Measurements from ENCODE around the gene HRH1.
"Not testable (repeated sequence)": the region's sequence is repeated elsewhere in the genome, so short reads cannot be mapped to it uniquely, and the experiment has no call there.

HRH1 gene

GRCh38 chr3:11197484-11197883 lies 43.2 kb downstream of the HRH1 start:
- H3K9me3 Mint-ChIP-seq: no peaks in the 10 kb centered on the region
- H3K27ac Mint-ChIP-seq: no peak overlapping the region
- H3K36me3 Mint-ChIP-seq (ENCODE audit: low read depth): no peaks in the 10 kb centered on the region
- peaks cover 5% of the 10 kb centered on the region for H3K27me3 Mint-ChIP-seq (ENCODE audit: low read depth)
- no peak for DNase-seq (ENCODE audit: low spot score)
- H3K4me1 Mint-ChIP-seq (ENCODE audit: low read depth): peaks cover 10% of the 10 kb centered on the region
- H3K4me3 Mint-ChIP-seq: no peak overlapping the region

- Mint-ChIP-seq H3K9me3 (no peaks in the 10 kb centered on the region), H3K4me1 (ENCODE audit: low read depth) (peaks cover 10% of the 10 kb centered on the region), H3K27me3 (ENCODE audit: low read depth) (peaks cover 9% of the 10 kb centered on the region), H3K4me3 (no peak overlapping the region), H3K36me3 (ENCODE audit: low read depth) (no peaks in the 10 kb centered on the region), H3K27ac (no peak overlapping the region)
- no peak for DNase-seq (ENCODE audit: low spot score)
Observed at GRCh38 chr3:11198070-11198469, 43.8 kb downstream of the HRH1 start.

GRCh38 chr3:11198495-11198894 lies 44.2 kb downstream of the HRH1 start:
- Mint-ChIP-seq H3K36me3 (ENCODE audit: low read depth) (no peaks in the 10 kb centered on the region), H3K4me3 (no peak overlapping the region), H3K27me3 (ENCODE audit: low read depth) (peaks cover 9% of the 10 kb centered on the region), H3K4me1 (ENCODE audit: low read depth) (peaks cover 10% of the 10 kb centered on the region), H3K27ac (no peak overlapping the region), H3K9me3 (no peaks in the 10 kb centered on the region)
- no peak for DNase-seq (ENCODE audit: low spot score)

- Mint-ChIP-seq H3K9me3 (no peaks in the 10 kb centered on the region), H3K27ac (no peak overlapping the region), H3K36me3 (ENCODE audit: low read depth) (no peaks in the 10 kb centered on the region), H3K4me1 (ENCODE audit: low read depth) (peaks cover 10% of the 10 kb centered on the region), H3K4me3 (no peak overlapping the region), H3K27me3 (ENCODE audit: low read depth) (peaks cover 16% of the 10 kb centered on the region)
- DNase-seq (ENCODE audit: low spot score): no peak
Observed at GRCh38 chr3:11199902-11200845, 45.9 kb downstream of the HRH1 start.

GRCh38 chr3:11201251-11202019 lies 47.1 kb downstream of the HRH1 start:
- H3K27me3 Mint-ChIP-seq (ENCODE audit: low read depth): peaks cover 16% of the 10 kb centered on the region
- no peak overlapping the region for H3K4me3 Mint-ChIP-seq
- peaks cover under 1% of the 10 kb centered on the region for H3K4me1 Mint-ChIP-seq (ENCODE audit: low read depth)
- DNase-seq (ENCODE audit: low spot score): no peak
- H3K36me3 Mint-ChIP-seq (ENCODE audit: low read depth): no peaks in the 10 kb centered on the region
- no peak overlapping the region for H3K27ac Mint-ChIP-seq
- no peaks in the 10 kb centered on the region for H3K9me3 Mint-ChIP-seq

- peaks cover 2% of the 10 kb centered on the region for H3K4me1 Mint-ChIP-seq (ENCODE audit: low read depth)
- H3K36me3 Mint-ChIP-seq (ENCODE audit: low read depth): no peaks in the 10 kb centered on the region
- H3K27ac Mint-ChIP-seq: no peak overlapping the region
- H3K4me3 Mint-ChIP-seq: no peak overlapping the region
- H3K9me3 Mint-ChIP-seq: no peaks in the 10 kb centered on the region
- no peak for DNase-seq (ENCODE audit: low spot score)
- peaks cover 16% of the 10 kb centered on the region for H3K27me3 Mint-ChIP-seq (ENCODE audit: low read depth)
Observed at GRCh38 chr3:11203961-11204360, 49.7 kb downstream of the HRH1 start.

GRCh38 chr3:11204697-11205348 lies 50.5 kb downstream of the HRH1 start:
- Mint-ChIP-seq H3K27me3 (ENCODE audit: low read depth) (peaks cover 16% of the 10 kb centered on the region), H3K9me3 (no peaks in the 10 kb centered on the region), H3K36me3 (ENCODE audit: low read depth) (no peaks in the 10 kb centered on the region), H3K4me3 (no peak overlapping the region), H3K4me1 (ENCODE audit: low read depth) (peaks cover 2% of the 10 kb centered on the region), H3K27ac (no peak overlapping the region)
- DNase-seq (ENCODE audit: low spot score): no peak

- H3K4me3 Mint-ChIP-seq; H3K27ac Mint-ChIP-seq; H3K9me3 Mint-ChIP-seq; H3K36me3 Mint-ChIP-seq (ENCODE audit: low read depth); H3K4me1 Mint-ChIP-seq (ENCODE audit: low read depth); DNase-seq (ENCODE audit: low spot score): not testable (repeated sequence)
- peaks cover 16% of the 10 kb centered on the region for H3K27me3 Mint-ChIP-seq (ENCODE audit: low read depth)
Observed at GRCh38 chr3:11205881-11206280, 51.6 kb downstream of the HRH1 start.

- no peak overlapping the region for H3K27ac Mint-ChIP-seq
- no peaks in the 10 kb centered on the region for H3K9me3 Mint-ChIP-seq
- DNase-seq (ENCODE audit: low spot score): no peak
- H3K4me3 Mint-ChIP-seq: no peak overlapping the region
- peaks cover 2% of the 10 kb centered on the region for H3K4me1 Mint-ChIP-seq (ENCODE audit: low read depth)
- no peaks in the 10 kb centered on the region for H3K36me3 Mint-ChIP-seq (ENCODE audit: low read depth)
- H3K27me3 Mint-ChIP-seq (ENCODE audit: low read depth): peaks cover 14% of the 10 kb centered on the region
Observed at GRCh38 chr3:11206316-11206715, 52.0 kb downstream of the HRH1 start.

- Mint-ChIP-seq H3K4me1 (ENCODE audit: low read depth) (peaks cover 2% of the 10 kb centered on the region), H3K4me3 (no peak overlapping the region), H3K27me3 (ENCODE audit: low read depth) (peaks cover 13% of the 10 kb centered on the region), H3K9me3 (no peaks in the 10 kb centered on the region), H3K36me3 (ENCODE audit: low read depth) (no peaks in the 10 kb centered on the region), H3K27ac (no peak overlapping the region)
- no peak for DNase-seq (ENCODE audit: low spot score)
Observed at GRCh38 chr3:11206953-11207352, 52.7 kb downstream of the HRH1 start.

GRCh38 chr3:11211531-11212298 lies 57.4 kb downstream of the HRH1 start:
- H3K27ac Mint-ChIP-seq: no peak overlapping the region
- no peak overlapping the region for H3K4me3 Mint-ChIP-seq
- peaks cover 6% of the 10 kb centered on the region for H3K4me1 Mint-ChIP-seq (ENCODE audit: low read depth)
- no peaks in the 10 kb centered on the region for H3K9me3 Mint-ChIP-seq
- peaks cover 11% of the 10 kb centered on the region for H3K27me3 Mint-ChIP-seq (ENCODE audit: low read depth)
- H3K36me3 Mint-ChIP-seq (ENCODE audit: low read depth): no peaks in the 10 kb centered on the region
- DNase-seq (ENCODE audit: low spot score): no peak

- H3K9me3 Mint-ChIP-seq: no peaks in the 10 kb centered on the region
- H3K27me3 Mint-ChIP-seq (ENCODE audit: low read depth): peaks cover 11% of the 10 kb centered on the region
- H3K36me3 Mint-ChIP-seq (ENCODE audit: low read depth): no peaks in the 10 kb centered on the region
- no peak overlapping the region for H3K27ac Mint-ChIP-seq
- H3K4me3 Mint-ChIP-seq: no peak overlapping the region
- H3K4me1 Mint-ChIP-seq (ENCODE audit: low read depth): peaks cover 6% of the 10 kb centered on the region
- DNase-seq (ENCODE audit: low spot score): no peak
Observed at GRCh38 chr3:11212299-11212608, 58.0 kb downstream of the HRH1 start.

GRCh38 chr3:11212784-11213183 lies 58.5 kb downstream of the HRH1 start:
- H3K4me1 Mint-ChIP-seq (ENCODE audit: low read depth): peaks cover 4% of the 10 kb centered on the region
- H3K27ac Mint-ChIP-seq: no peak overlapping the region
- H3K27me3 Mint-ChIP-seq (ENCODE audit: low read depth): peaks cover 11% of the 10 kb centered on the region
- DNase-seq (ENCODE audit: low spot score): no peak
- no peaks in the 10 kb centered on the region for H3K36me3 Mint-ChIP-seq (ENCODE audit: low read depth)
- no peak overlapping the region for H3K4me3 Mint-ChIP-seq
- H3K9me3 Mint-ChIP-seq: no peaks in the 10 kb centered on the region

All from T-helper 2 cell treated with Interferon-gamma antibody and Interleukin-4, amounts not matched to agents 5 μg/mL and 100 μg/mL, for 36 hours (primary cell).